D721Med (cell line): Measurements from ENCODE around the gene LYPD4.

Experiments used
- DNase-seq: peaks from one replicate; pipeline ENCODE4 v3.0.0; 2011; ENCODE audit warnings: low spot score; ENCODE audit not compliant: insufficient read length
- FAIRE-seq: peaks from 2 replicates; lab custom pipeline; 2011; peaks lifted over from hg19 to GRCh38; lab: Jason Lieb, UNC
- TF ChIP-seq, protein P1 (sequence below): IDR thresholded peaks from 2 replicates; pipeline ENCODE4 v1.5.1; 2012; ENCODE audit warnings: mild to moderate bottlenecking, control low read depth; ENCODE audit not compliant: insufficient read depth; ENCODE audit errors: missing control alignments

LYPD4 gene

DNA sequence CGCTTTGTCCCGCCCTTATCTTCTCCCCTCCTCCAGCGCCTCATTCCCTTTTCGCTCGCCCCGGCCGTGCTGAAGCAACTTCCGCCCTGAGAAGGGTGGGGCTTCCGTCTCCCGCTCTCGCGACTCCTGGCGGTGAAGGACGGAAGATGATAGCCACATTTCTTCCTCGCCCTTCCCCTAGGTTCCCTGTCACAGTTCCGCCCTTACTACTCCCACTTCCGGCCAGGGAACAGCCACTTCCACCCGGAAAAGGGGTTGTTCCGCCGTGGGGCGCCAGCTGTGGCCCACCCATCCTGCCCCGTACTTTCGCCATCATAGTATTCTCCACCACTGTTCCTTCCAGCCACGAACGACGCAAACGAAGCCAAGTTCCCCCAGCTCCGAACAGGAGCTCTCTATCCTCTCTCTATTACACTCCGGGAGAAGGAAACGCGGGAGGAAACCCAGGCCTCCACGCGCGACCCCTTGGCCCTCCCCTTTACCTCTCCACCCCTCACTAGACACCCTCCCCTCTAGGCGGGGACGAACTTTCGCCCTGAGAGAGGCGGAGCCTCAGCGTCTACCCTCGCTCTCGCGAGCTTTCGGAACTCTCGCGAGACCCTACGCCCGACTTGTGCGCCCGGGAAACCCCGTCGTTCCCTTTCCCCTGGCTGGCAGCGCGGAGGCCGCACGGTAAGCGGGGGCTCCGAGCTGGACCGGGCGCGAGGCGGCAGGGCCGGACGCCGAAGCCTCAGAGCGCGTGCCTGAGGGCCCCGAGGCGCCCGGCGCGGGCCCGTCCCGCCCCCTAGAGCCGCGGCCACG, 15.3 kb upstream of the LYPD4 start, which contains the start of gene RPS19:
Gene RPS19 (plus strand): TSS at position 638 of the 801 bp plus-strand sequence. CDS start 520 bp downstream, outside the sequence.
- peak; percentile 85 for DNase-seq

DNA sequence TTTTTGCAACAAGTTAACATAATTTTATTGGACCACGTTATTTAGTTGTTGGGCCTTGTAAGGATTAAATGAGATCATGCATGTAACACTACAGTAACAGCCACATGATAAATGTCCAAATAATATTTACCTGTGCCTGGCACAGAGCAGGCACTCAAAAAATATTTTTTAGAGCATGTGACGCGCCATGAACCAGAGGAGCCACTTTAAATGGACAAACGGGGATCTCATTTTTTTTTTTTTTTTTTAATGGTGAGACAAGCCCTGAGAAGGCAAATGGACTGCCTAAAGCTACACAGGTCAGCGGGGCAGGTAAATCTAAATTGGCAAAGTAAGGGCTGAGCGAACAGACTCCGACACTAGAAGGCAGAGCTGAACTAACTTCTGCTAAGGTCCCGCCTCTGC, 14.7 kb upstream of the LYPD4 start:
- TF ChIP-seq, protein P1, sequence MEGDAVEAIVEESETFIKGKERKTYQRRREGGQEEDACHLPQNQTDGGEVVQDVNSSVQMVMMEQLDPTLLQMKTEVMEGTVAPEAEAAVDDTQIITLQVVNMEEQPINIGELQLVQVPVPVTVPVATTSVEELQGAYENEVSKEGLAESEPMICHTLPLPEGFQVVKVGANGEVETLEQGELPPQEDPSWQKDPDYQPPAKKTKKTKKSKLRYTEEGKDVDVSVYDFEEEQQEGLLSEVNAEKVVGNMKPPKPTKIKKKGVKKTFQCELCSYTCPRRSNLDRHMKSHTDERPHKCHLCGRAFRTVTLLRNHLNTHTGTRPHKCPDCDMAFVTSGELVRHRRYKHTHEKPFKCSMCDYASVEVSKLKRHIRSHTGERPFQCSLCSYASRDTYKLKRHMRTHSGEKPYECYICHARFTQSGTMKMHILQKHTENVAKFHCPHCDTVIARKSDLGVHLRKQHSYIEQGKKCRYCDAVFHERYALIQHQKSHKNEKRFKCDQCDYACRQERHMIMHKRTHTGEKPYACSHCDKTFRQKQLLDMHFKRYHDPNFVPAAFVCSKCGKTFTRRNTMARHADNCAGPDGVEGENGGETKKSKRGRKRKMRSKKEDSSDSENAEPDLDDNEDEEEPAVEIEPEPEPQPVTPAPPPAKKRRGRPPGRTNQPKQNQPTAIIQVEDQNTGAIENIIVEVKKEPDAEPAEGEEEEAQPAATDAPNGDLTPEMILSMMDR: peak; percentile 39
- FAIRE-seq (no peak), DNase-seq (no peak)

More for the DNA sequence above, 15.3 kb upstream of the LYPD4 start, which contains the start of gene RPS19:
- peak; percentile 6 for FAIRE-seq
- TF ChIP-seq, protein P1: no peak

DNA sequence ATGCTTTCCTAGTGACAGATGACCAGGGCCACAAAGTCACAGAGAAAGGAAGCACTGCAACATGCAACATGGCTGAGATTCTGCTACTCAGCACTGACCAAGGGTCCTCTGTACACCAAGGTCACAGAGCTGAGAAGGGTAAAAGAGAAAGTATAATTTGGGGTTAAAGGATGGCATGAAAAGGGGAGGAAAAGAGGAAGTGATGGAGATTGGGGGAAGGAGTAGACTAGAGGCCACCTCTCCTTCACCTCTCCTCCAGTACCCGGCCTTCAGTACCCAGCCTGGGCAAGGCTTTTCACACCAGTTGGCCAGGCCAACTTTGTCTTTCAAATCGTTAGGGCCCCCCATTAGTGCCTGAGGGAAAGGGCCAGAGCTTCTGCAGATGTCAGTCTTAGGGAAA, 9.3 kb upstream of the LYPD4 start:
- DNase-seq (no peak), FAIRE-seq (no peak)
- TF ChIP-seq, protein P1: no peak

DNA sequence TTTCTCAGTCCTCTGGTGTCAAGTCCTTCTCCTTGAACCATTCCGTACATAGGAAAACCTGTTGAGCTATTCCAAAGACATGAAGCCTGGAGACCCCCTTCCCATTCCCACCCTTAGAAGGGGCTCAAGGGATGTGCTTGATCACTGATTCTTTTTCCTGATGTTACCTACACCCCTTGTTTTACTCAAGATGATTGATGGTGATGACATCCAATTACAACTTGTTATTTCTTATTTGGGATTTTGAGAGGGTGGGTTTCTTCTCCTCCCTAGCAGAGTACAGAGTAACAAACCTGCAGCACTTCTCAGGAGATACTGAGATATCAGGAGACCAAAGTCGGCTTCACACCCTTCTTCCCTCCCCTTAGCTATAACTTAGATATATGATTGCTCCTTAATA, 8.9 kb upstream of the LYPD4 start:
- FAIRE-seq (no peak), DNase-seq (no peak)
- TF ChIP-seq, protein P1: no peak

DNA sequence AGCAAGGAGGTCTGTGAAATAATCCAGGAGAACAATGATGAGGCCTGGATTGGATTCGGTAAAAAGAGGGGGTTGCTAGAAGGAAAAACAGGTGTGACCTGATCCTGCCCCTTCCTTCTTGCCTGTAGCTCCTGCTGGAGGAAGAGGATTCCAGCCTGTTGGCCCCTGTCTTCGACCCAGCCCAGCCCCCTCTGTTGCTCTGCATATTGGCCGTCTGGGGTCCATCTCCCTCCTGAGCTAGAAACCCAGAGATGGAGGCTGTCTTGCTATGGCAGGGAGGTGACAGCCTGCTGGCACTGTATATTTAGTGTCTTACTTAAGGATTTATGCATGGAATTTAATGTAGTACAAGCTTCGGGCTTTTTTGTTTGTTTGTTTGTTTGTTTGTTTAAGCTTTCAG, 7.0 kb upstream of the LYPD4 start:
- FAIRE-seq (no peak), DNase-seq (no peak)
- TF ChIP-seq, protein P1: no peak

DNA sequence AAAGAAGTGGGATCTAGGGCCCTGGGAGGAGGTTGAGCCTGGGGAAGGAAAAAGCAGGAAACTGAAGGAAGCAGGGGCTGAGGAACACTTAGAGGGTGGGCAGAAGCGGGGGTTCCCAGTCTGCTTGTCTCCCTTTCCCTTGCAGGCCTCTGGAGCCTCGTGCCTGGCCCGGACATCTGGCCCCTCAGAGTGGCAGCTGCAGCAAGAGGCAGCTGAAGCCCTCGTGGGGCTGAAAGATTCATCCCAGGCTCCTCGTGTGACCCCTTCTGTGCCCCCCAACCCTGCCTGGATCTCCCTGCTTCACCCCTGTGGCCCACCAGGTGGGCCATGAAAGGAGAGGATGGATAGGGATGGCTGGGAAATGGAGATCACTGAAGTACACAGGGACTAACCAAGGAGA, 5.9 kb upstream of the LYPD4 start:
- no peak for FAIRE-seq
- TF ChIP-seq, protein P1: no peak
- no peak for DNase-seq

DNA sequence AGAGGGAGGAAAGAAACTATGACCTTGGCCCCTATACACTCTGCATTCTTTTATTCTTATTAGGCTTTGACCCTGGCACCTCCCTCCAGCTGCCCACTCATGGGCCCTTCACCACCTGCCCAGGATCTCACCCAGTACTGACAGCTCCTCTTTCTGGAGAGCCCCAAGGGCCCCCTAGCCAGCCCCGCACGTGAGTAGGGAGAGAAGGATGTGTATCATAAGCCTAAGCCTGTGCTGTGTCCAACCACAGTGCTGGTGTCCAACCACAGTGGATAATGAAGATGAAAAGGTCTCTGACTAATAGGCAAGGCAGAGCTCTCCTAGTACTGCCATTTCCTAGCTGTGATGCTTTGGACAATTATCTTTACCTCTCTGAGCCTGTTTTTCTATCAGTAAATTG, 4.6 kb upstream of the LYPD4 start:
- TF ChIP-seq, protein P1: no peak
- FAIRE-seq (no peak), DNase-seq (no peak)
